Ovary (tissue), 9 donors: ENCODE results near the gene PPP1R9A. TPM values are rescaled to one million over a fixed set of nuclear protein-coding genes. Genes with fewer than 3 reads are reported as not detected.

Experiments
- DNase-seq, 5 donors: peaks; one replicate each; pipeline ENCODE4 v3.0.0-alpha.2; 2019 to 2020
- H3K27ac ChIP-seq, 2 donors: fragments of 200-600 bp; one replicate each; pipeline versions ENCODE4 v1.5.1 to v1.8.0; 2019 to 2022
- H3K27me3 ChIP-seq: fragments of 200-600 bp; one replicate; pipeline ENCODE4 v1.8.0; 2022
- H3K36me3 ChIP-seq: fragments of 200-600 bp; sonication (generic); one replicate; pipeline ENCODE4 v1.5.1; 2019
- H3K4me1 ChIP-seq: one replicate; pipeline ENCODE4 v1.8.1; 2013; ENCODE audit warnings: mild to moderate bottlenecking, moderate library complexity; ENCODE audit not compliant: insufficient read depth
- H3K4me3 ChIP-seq: fragments of 200-600 bp; sonication (generic); one replicate; pipeline ENCODE4 v1.5.1; 2017
- H3K9me3 ChIP-seq, 2 donors: fragments of 200-600 bp in 1 of 2; sonication (generic) in 1 of 2; one replicate each; pipeline versions ENCODE4 v1.5.1 to v1.8.1; 2013 to 2019; ENCODE audit warnings: mild to moderate bottlenecking in 1 of 2, moderate library complexity in 1 of 2
- CTCF ChIP-seq, 3 donors: fragments of 450-650 bp in 2 of 3; fragments of 200-600 bp in 1 of 3; IDR thresholded peaks; one replicate each; pipeline versions ENCODE4 v1.5.1 to v1.8.0; 2016 to 2022; ENCODE audit warnings: antibody characterized with exemption in 3 of 3, mild to moderate bottlenecking in 1 of 3
- EP300 ChIP-seq: sonication (generic); formaldehyde crosslinking; IDR thresholded peaks from one replicate; pipeline ENCODE4 v1.6.1; 2017; ENCODE audit warnings: antibody characterized with exemption
- POLR2A ChIP-seq: fragments of 450-650 bp; IDR thresholded peaks from one replicate; pipeline ENCODE4 v1.6.1; 2017; ENCODE audit warnings: antibody characterized with exemption, mild to moderate bottlenecking, moderate library complexity
- WGBS, 3 donors: extraction: QIAGEN DNeasy Blood & Tissue Kit in 1 of 3; methylation state at CpG; one replicate each; pipeline versions ENCODE4 v1.1.5 to v1.1.7; 2013 to 2017; 5-methylcytosine and 5-hydroxymethylcytosine counted together
- intact Hi-C, 4 donors: fragments of 100-400 bp; cut with DNase I; formaldehyde crosslinking; loops; one replicate each; pipeline versions ENCODE4 v1.11.0 to v1.15.1; 2022 to 2023
- polyA plus RNA-seq, 2 donors: library from polyadenylated mRNA; stranded (reverse); fragments of 200-250 nt in 1 of 2; fragments of 350-450 nt in 1 of 2; fragmentation: Illumina TruSeq in 1 of 2; extraction: RNeasy Lipid Tissue Mini Kit (QIAGEN cat#74804) in 1 of 2; gene quantifications; one replicate each; pipeline ENCODE4 v1.2.3, GENCODE V29; 2013 to 2014
- total RNA-seq, 7 donors: library from RNA; depleted of rRNA in 2 of 7; stranded (reverse); fragments of >200 nt in 2 of 7; fragmentation: NEBNext Ultra II Directional in 3 of 7; extraction: Animal tissue kit (Norgen Biotek cat#: 25700) in 3 of 7; gene quantifications; one replicate each; pipeline versions ENCODE4 v1.1.0 to v1.2.4, GENCODE V29; 2016 to 2023
- donor health status: DM: no; HTN: no; CAD: no; lungs with moderate emphysema.
- donor health status: DM: no; HTN: no; CAD: no.
- donor health status: Bipolar disorder and iron deficiency.
- donor health status: DM: yes; HTN: yes; CAD: no.
- donor health status: DM: no; HTN: no; CAD: no.
- donor health status: DM: yes; HTN: yes; CAD: no.

PPP1R9A gene
- total and polyA plus RNA-seq, 9 donors, result 2.4 to 32.2 (median 11.2) TPM

- no peaks in the 10 kb centered on the region for H3K9me3 ChIP-seq
- no peak overlapping the region for H3K27ac ChIP-seq
- H3K4me1 ChIP-seq, result no peaks in the 10 kb centered on the region
- H3K27me3 ChIP-seq, result no peaks in the 10 kb centered on the region
- TF ChIP-seq POLR2A, result no peak
- TF ChIP-seq CTCF (IDR thresholded peaks at IDR 0.05), result no peak
- no peak for TF ChIP-seq EP300
- intact Hi-C loops, result no loop called here
- H3K4me3 ChIP-seq, result no peak overlapping the region
- H3K36me3 ChIP-seq, result no peaks in the 10 kb centered on the region
- DNase-seq, result no peak
Observed at GRCh38 chr7:94875201-94875600, 32.2 kb upstream of the PPP1R9A start.

- no peak overlapping the region for H3K4me3 ChIP-seq
- no peaks in the 10 kb centered on the region for H3K9me3 ChIP-seq
- WGBS, 3 donors, result 87 to 91% (median 89%) methylated on average over 11 of the region's 11 CpGs
- no peak for DNase-seq
- H3K36me3 ChIP-seq, result no peaks in the 10 kb centered on the region
- H3K27ac ChIP-seq, result no peak overlapping the region
- H3K4me1 ChIP-seq, result no peaks in the 10 kb centered on the region
- intact Hi-C loops, result no loop called here
- H3K27me3 ChIP-seq, result no peaks in the 10 kb centered on the region
- TF ChIP-seq CTCF (IDR thresholded peaks at IDR 0.05) (no peak), POLR2A (no peak), EP300 (no peak)
Observed at GRCh38 chr7:94877731-94878670, 29.4 kb upstream of the PPP1R9A start.

GRCh38 chr7:94882891-94883290, 24.5 kb upstream of the PPP1R9A start:
- Histone ChIP-seq H3K4me3 (no peak overlapping the region), H3K36me3 (no peaks in the 10 kb centered on the region), H3K27me3 (no peaks in the 10 kb centered on the region), H3K4me1 (no peaks in the 10 kb centered on the region), H3K9me3 (no peaks in the 10 kb centered on the region), H3K27ac (no peak overlapping the region)
- TF ChIP-seq CTCF (IDR thresholded peaks at IDR 0.05) (no peak), EP300 (no peak), POLR2A (no peak)
- no peak for DNase-seq
- 46 to 74% (median 63%) methylated on average over 2 of the region's 2 CpGs for WGBS, 3 donors
- intact Hi-C loops, result no loop called here

- intact Hi-C loops, result no loop called here
- no peak for DNase-seq
- H3K4me3 ChIP-seq, result no peak overlapping the region
Observed at GRCh38 chr7:94883616-94884015, 23.8 kb upstream of the PPP1R9A start.

More at GRCh38 chr7:94883616-94884015, 23.8 kb upstream of the PPP1R9A start:
- Histone ChIP-seq H3K27ac (no peak overlapping the region), H3K9me3 (no peaks in the 10 kb centered on the region), H3K27me3 (no peaks in the 10 kb centered on the region), H3K36me3 (no peaks in the 10 kb centered on the region), H3K4me1 (peaks cover 2% of the 10 kb centered on the region)
- 88 to 94% (median 94%) methylated on average over 1 of the region's 1 CpG for WGBS, 3 donors
- TF ChIP-seq POLR2A, result no peak
- TF ChIP-seq EP300, result no peak
- TF ChIP-seq CTCF (IDR thresholded peaks at IDR 0.05), result no peak
